Type B pancreatic cell (in vitro differentiated cells): Measurements from ENCODE around the gene CFAP99. TPM values are rescaled to one million over a fixed set of nuclear protein-coding genes. Genes with fewer than 3 reads are reported as not detected.

Experiments used
- DNase-seq: peaks from one replicate; pipeline ENCODE4 v3.0.0; 2021; ENCODE audit warnings: mixed read lengths; ENCODE audit not compliant: unreplicated experiment; ENCODE audit errors: extremely low spot score
- H3K27ac Mint-ChIP-seq: 2 replicates; pipeline ENCODE4 v1.8.0; 2021; ENCODE audit warnings: mild to moderate bottlenecking, mixed read lengths
- H3K27me3 Mint-ChIP-seq: 2 replicates; pipeline ENCODE4 v1.8.0; 2021; ENCODE audit warnings: mixed read lengths
- H3K36me3 Mint-ChIP-seq: 2 replicates; pipeline ENCODE4 v1.8.0; 2021; ENCODE audit warnings: mixed read lengths
- H3K4me1 Mint-ChIP-seq: one replicate; pipeline ENCODE4 v1.8.0; 2021; ENCODE audit warnings: mixed read lengths; ENCODE audit not compliant: unreplicated experiment
- H3K4me3 Mint-ChIP-seq: 2 replicates; pipeline ENCODE4 v1.8.0; 2021; ENCODE audit warnings: mild to moderate bottlenecking, mixed read lengths
- H3K9me3 Mint-ChIP-seq: 2 replicates; pipeline ENCODE4 v1.8.0; 2021; ENCODE audit warnings: mixed read lengths
- total RNA-seq: library from RNA; stranded (reverse); gene quantifications from 2 replicates; pipeline ENCODE4 v1.2.1, GENCODE V29; 2021; ENCODE audit warnings: low replicate concordance
- TF ChIP-seq, protein P1 (sequence below): fragments of 200-600 bp; sonication (generic); conservative IDR thresholded peaks from 2 replicates; pipeline ENCODE4 v1.5.0; 2021; ENCODE audit warnings: antibody characterized with exemption, mild to moderate bottlenecking

Gene CFAP99
- total RNA-seq, 1 donor from 2014 or later, result 1.1 TPM

DNA sequence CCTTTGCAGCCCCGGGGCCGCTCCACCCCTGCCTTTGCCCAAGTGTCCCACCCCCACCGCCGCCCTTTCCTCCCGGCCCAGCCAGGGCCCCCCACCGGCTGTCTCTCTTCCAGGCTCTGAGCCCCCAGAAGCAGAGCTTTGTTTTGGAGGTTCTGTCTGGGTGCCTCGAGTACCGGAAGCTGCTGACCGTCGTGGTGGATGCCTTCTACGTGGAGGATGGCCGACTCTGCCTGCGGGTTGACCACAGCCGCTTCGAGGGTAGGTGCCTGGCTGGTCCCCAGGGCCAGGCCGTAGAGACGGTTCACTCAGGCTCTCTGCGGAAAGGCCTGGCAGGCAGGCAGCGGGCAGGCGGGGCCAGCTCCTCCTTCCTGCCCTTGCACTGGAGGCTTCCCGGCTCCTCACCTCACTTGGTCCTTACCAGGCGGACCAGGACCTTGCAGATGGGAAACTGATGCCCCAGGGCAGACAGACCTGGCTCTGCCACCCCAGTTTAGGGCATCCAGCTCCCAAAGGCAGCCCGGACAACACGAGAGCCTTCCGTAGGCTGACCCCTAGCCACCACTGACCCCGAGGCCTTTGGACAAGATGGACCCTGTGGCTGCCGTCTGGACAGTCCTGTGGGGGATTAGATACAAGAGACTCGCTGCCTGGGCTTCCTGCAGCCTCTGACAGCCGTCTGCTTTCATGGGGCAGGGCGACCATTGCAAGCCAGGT lies 18.2 kb downstream of the CFAP99 start:
- Mint-ChIP-seq H3K4me3 (no peak overlapping the region), H3K9me3 (no peaks in the 10 kb centered on the region), H3K27me3 (peaks cover 7% of the 10 kb centered on the region), H3K27ac (no peak overlapping the region), H3K4me1 (no peaks in the 10 kb centered on the region), H3K36me3 (no peaks in the 10 kb centered on the region)
- DNase-seq, result no peak
- TF ChIP-seq, protein P1, sequence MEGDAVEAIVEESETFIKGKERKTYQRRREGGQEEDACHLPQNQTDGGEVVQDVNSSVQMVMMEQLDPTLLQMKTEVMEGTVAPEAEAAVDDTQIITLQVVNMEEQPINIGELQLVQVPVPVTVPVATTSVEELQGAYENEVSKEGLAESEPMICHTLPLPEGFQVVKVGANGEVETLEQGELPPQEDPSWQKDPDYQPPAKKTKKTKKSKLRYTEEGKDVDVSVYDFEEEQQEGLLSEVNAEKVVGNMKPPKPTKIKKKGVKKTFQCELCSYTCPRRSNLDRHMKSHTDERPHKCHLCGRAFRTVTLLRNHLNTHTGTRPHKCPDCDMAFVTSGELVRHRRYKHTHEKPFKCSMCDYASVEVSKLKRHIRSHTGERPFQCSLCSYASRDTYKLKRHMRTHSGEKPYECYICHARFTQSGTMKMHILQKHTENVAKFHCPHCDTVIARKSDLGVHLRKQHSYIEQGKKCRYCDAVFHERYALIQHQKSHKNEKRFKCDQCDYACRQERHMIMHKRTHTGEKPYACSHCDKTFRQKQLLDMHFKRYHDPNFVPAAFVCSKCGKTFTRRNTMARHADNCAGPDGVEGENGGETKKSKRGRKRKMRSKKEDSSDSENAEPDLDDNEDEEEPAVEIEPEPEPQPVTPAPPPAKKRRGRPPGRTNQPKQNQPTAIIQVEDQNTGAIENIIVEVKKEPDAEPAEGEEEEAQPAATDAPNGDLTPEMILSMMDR, result no peak

DNA sequence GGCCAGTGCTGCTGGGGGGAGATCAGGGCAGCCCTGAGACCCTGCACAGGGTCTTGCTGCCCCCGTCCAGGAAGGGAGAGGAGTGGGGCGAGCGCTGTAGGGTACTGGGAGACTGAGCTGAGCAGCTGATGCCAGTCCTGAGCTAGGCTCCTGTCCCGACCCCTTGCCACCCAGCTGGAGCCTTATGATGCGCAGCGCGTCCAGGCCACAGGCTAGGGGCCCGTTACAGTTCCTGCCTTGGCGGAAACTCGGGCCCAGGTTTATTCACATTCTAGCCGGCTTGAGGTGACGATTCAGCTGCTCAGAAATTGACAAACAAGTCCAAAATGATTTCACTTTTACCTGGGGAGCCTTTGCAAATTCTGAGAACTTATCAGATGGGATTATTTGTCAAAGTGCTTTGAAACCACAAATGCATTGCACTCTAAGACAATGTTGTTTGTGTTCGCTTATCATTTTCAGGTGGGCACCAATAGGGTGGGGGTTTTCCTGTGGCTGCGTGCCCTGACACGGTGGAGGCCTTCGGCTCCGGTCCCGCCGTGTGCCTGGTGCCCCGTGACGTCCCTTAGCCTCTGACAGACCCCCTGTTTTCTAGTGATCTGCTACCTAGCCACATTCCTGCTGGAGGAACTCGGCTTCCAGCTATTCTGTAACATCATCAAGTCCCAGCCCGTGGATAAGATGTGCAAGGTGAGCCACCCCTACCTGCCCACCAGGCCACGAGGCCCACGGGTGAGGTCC lies 18.9 kb downstream of the CFAP99 start:
- no peak for DNase-seq
- Mint-ChIP-seq H3K27ac (no peak overlapping the region), H3K9me3 (no peaks in the 10 kb centered on the region), H3K4me1 (no peaks in the 10 kb centered on the region), H3K4me3 (no peak overlapping the region), H3K27me3 (peaks cover 7% of the 10 kb centered on the region), H3K36me3 (no peaks in the 10 kb centered on the region)
- TF ChIP-seq, protein P1, result no peak

DNA sequence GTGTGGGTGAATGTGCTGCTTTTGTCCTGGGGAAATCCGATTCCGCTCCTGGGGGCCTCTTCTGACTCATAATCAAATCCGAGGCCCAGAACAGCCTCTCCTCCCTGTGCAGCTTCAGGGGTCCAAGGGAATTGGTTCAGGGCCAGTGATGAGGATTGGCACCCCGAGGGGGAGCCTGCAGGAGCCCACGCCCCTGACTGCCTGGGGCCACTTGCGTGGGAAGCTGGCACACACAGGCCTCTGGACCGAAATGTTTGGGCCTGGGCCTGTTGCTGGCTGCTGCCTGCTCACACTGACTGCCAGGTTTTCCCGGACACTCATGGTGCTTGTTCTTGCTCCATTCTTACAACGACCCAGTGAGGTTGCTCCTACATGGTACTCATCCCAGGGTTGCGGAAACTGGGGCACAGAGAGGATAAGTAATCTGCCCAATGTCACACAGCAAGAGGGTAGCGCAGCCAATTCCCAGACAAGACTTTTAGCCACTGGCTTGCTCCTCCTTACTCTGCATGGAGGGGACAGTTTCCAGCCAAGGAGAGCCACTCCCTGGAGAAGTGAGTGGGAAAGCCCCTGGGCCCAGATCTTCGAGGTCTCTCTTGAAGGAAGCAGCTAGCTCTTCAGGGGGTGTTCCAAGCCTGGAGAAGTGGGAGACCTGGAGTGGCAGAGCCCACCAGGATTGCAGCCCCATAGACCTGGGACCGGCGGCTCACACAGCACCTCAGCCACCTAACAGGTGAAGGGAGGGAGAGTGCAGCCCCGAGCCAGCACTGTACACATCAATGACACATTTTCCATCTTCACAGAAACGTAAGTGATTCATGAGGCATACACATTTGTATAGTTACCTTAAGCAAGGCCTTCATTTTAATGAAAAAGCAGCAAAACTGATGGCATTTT lies 20.3 kb downstream of the CFAP99 start:
- Mint-ChIP-seq H3K27me3 (peaks cover 3% of the 10 kb centered on the region), H3K4me3 (no peak overlapping the region), H3K27ac (no peak overlapping the region), H3K9me3 (no peaks in the 10 kb centered on the region), H3K4me1 (no peaks in the 10 kb centered on the region), H3K36me3 (no peaks in the 10 kb centered on the region)
- TF ChIP-seq, protein P1, result no peak
- no peak for DNase-seq

DNA sequence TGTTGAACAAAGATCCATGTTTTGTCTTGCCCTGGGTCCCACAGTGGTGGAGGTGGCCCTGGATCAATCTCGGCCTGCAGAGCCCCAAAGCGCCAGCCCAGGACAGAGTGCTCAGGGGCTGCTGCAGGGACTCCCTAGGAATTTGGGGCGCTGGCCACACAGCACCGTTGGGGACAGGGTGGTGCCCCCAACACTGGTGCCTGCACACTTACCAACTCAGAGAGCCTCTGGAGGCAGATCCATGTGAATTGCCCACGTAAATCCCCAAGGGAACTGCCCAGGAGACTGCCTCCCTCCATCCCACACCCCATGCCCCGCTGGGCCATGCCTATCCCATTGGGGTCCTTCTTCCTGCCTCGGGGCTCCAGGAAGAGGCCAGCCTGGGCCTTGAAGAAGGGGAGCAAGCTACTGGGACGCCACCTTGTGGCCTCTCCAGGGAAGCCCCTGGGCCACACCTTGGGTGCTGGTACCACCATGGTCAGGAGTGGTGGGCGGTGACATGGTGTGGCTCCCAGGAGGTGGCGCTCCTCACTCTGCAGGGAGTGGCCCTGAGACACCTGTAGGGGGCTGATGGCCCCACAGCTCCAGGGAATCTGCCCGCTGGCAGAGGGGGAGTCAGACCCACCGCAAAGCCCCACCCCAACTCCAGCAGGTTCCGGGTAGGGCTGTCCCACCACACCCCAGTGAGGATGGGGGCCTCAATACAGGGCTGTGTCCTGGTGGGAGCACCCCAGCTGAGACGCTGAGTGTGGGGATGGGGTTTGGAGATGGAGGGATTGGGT lies 22.8 kb downstream of the CFAP99 start:
- Mint-ChIP-seq H3K4me3 (no peak overlapping the region), H3K9me3 (no peaks in the 10 kb centered on the region), H3K27me3 (no peaks in the 10 kb centered on the region), H3K36me3 (no peaks in the 10 kb centered on the region), H3K4me1 (no peaks in the 10 kb centered on the region), H3K27ac (no peak overlapping the region)
- TF ChIP-seq, protein P1, result peak; percentile 74
- DNase-seq, result peak; percentile 69
